ENCODE measurements around the gene RPS6KB2.

DNA sequence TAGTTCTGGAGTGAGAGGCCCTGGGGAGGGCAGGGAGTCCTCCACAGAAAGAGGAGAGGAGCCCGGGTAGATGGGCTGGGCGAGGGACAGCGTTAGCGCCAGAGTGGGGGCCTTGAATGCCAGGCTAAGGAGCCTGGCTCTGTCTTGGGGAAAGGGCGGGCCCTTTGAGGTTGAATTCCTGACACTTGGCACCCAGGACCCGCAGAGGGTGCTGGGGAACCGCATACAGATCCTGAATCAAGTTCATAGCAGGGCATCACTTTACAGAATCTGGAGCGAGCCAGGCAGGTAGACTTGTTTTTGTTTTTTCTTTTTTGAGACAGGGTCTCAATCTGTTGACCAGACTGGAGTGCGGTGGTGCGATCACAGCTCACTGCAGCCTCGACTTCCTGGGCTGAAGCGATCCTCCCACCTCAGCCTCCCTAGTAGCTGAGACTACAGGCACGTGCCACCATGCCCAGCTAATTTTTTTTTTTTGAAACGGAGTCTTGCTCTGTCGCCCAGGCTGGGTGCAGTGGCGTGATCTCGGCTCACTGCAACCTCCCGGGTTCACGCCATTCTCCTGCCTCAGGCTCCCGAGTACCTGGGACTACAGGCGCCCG, 6.8 kb upstream of the RPS6KB2 start:
- TF ChIP-seq, protein P1, sequence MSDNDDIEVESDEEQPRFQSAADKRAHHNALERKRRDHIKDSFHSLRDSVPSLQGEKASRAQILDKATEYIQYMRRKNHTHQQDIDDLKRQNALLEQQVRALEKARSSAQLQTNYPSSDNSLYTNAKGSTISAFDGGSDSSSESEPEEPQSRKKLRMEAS (IDR thresholded peaks at IDR 0.05), result no peak
- TF ChIP-seq, protein P2, sequence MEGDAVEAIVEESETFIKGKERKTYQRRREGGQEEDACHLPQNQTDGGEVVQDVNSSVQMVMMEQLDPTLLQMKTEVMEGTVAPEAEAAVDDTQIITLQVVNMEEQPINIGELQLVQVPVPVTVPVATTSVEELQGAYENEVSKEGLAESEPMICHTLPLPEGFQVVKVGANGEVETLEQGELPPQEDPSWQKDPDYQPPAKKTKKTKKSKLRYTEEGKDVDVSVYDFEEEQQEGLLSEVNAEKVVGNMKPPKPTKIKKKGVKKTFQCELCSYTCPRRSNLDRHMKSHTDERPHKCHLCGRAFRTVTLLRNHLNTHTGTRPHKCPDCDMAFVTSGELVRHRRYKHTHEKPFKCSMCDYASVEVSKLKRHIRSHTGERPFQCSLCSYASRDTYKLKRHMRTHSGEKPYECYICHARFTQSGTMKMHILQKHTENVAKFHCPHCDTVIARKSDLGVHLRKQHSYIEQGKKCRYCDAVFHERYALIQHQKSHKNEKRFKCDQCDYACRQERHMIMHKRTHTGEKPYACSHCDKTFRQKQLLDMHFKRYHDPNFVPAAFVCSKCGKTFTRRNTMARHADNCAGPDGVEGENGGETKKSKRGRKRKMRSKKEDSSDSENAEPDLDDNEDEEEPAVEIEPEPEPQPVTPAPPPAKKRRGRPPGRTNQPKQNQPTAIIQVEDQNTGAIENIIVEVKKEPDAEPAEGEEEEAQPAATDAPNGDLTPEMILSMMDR (IDR thresholded peaks at IDR 0.05 in 2 of 3, conservative IDR thresholded peaks at IDR 0.05 in 1 of 3; ENCODE audit: borderline replicate concordance in 1 of 3, insufficient read depth in 1 of 3, low read depth in 2 of 3, low read length in 2 of 3), result no peak
- TF ChIP-seq POLR2A (IDR thresholded peaks at IDR 0.05; ENCODE audit: borderline replicate concordance, extremely low read depth, insufficient read depth, insufficient read length), result no peak
- no peak for TF ChIP-seq JUND (IDR thresholded peaks at IDR 0.05)
- TF ChIP-seq, protein P3, sequence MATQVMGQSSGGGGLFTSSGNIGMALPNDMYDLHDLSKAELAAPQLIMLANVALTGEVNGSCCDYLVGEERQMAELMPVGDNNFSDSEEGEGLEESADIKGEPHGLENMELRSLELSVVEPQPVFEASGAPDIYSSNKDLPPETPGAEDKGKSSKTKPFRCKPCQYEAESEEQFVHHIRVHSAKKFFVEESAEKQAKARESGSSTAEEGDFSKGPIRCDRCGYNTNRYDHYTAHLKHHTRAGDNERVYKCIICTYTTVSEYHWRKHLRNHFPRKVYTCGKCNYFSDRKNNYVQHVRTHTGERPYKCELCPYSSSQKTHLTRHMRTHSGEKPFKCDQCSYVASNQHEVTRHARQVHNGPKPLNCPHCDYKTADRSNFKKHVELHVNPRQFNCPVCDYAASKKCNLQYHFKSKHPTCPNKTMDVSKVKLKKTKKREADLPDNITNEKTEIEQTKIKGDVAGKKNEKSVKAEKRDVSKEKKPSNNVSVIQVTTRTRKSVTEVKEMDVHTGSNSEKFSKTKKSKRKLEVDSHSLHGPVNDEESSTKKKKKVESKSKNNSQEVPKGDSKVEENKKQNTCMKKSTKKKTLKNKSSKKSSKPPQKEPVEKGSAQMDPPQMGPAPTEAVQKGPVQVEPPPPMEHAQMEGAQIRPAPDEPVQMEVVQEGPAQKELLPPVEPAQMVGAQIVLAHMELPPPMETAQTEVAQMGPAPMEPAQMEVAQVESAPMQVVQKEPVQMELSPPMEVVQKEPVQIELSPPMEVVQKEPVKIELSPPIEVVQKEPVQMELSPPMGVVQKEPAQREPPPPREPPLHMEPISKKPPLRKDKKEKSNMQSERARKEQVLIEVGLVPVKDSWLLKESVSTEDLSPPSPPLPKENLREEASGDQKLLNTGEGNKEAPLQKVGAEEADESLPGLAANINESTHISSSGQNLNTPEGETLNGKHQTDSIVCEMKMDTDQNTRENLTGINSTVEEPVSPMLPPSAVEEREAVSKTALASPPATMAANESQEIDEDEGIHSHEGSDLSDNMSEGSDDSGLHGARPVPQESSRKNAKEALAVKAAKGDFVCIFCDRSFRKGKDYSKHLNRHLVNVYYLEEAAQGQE (IDR thresholded peaks at IDR 0.05; ENCODE audit: low read depth), result no peak
- no peak for TF ChIP-seq CEBPB (IDR thresholded peaks at IDR 0.05; ENCODE audit: low read depth)
- TF ChIP-seq SIN3A (IDR thresholded peaks at IDR 0.05; ENCODE audit: low read depth), result no peak
- peak; percentile 61 for TF ChIP-seq TCF7L2 (IDR thresholded peaks at IDR 0.05; ENCODE audit: borderline replicate concordance, extremely low read depth, insufficient read depth, insufficient read length)
- TF ChIP-seq ZNF274 (IDR thresholded peaks at IDR 0.05; ENCODE audit: low read depth, low read length), result no peak
